H1 (cell line): ENCODE measurements around the gene DCDC1.

Experiments used
- CBX5 ChIP-seq: fragments of 300-800, 300-1000 bp; sonication (generic); IDR thresholded peaks from 2 replicates; pipeline ENCODE4 v1.7.1; 2016; ENCODE audit warnings: antibody characterized with exemption, low read length, low read depth
- EZH2 ChIP-seq: fragments of 200-600 bp; sonication (generic); IDR thresholded peaks from 2 replicates; pipeline ENCODE4 v1.7.1; 2012; ENCODE audit warnings: low read depth, mild to moderate bottlenecking, moderate library complexity, low read length, inconsistent platforms; ENCODE audit not compliant: severe bottlenecking
- JUN ChIP-seq: IDR thresholded peaks from 2 replicates; pipeline ENCODE4 v1.6.1; 2011; ENCODE audit warnings: low read depth, mild to moderate bottlenecking, improper control_type of control experiment, low read length
- JUND ChIP-seq: IDR thresholded peaks from 2 replicates; pipeline ENCODE4 v1.6.1; 2011; ENCODE audit warnings: mild to moderate bottlenecking, improper control_type of control experiment, low read length
- POLR2A ChIP-seq, 2 experiments: IDR thresholded peaks; 1 replicate in 1 of 2; 2 replicates in 1 of 2; pipeline ENCODE4 v1.6.1; 2011; ENCODE audit warnings: low read depth in 2 of 2, low read length in 2 of 2, mild to moderate bottlenecking in 2 of 2; ENCODE audit errors: control extremely low read depth in 1 of 2
- POLR2AphosphoS5 ChIP-seq: IDR thresholded peaks from 2 replicates; pipeline ENCODE4 v1.6.1; 2011; ENCODE audit warnings: low read depth, low read length
- RBBP5 ChIP-seq: IDR thresholded peaks from 2 replicates; pipeline ENCODE4 v1.7.1; 2012; ENCODE audit warnings: low read depth, mild to moderate bottlenecking, inconsistent platforms, low read length, moderate library complexity, borderline replicate concordance
- RFX5 ChIP-seq: IDR thresholded peaks from 2 replicates; pipeline ENCODE4 v1.6.1; 2011; ENCODE audit warnings: low read depth, low read length, improper control_type of control experiment, borderline replicate concordance
- SIN3A ChIP-seq, 2 experiments: IDR thresholded peaks in 1 of 2; conservative IDR thresholded peaks in 1 of 2; 2 replicates each; pipeline ENCODE4 v1.6.1; 2011 to 2012; ENCODE audit warnings: low read length in 2 of 2, improper control_type of control experiment in 1 of 2, low read depth in 1 of 2, mild to moderate bottlenecking in 1 of 2
- TAF1 ChIP-seq: IDR thresholded peaks from 2 replicates; pipeline ENCODE4 v1.6.1; 2011; ENCODE audit warnings: mild to moderate bottlenecking, low read depth, low read length
- TF ChIP-seq, protein P1 (sequence below), 3 experiments: IDR thresholded peaks; 1 replicate in 2 of 3; 2 replicates in 1 of 3; pipeline versions ENCODE4 v1.5.1 to v1.6.1; 2011; ENCODE audit warnings: low read length in 3 of 3, mild to moderate bottlenecking in 3 of 3, inconsistent platforms in 2 of 3, low read depth in 1 of 3, moderate library complexity in 1 of 3; ENCODE audit not compliant: insufficient read depth in 1 of 3; ENCODE audit errors: control extremely low read depth in 1 of 3

DNA sequence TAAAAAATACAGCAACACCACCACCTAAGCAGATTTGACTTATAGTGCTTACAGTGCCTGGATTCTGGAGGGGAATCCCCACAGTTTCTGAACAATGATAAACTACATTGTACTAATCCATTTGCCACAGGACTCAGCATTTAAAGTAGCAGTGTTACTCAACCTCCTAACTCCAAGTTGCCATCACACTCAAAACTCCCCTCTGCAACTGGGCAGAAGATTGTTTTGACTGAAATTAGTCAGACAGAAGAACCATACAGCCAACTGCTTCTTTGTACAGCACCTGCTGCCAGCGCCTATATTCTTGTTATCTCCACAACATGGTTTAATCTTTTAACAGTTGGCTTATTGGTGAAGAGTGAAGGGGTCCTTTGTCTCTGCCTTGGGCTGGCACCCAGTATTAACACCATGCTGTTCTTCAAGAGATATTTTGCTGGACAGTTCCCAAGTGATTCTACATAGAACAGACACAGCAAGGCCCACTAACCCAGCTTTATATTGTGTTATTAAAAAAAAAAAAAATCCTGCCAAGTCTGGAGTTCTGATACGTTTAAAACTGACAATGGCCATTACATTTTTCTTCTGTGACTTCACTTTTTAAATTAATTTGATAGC lies 273.2 kb downstream of the DCDC1 start:
- TF ChIP-seq JUN (no peak), POLR2A (IDR thresholded peaks at IDR 0.05; ENCODE audit: control extremely low read depth in 1 of 2, low read depth in 2 of 2, low read length in 2 of 2) (no peak), POLR2AphosphoS5 (no peak), RFX5 (no peak), TAF1 (no peak), CBX5 (no peak), SIN3A (conservative IDR thresholded peaks at IDR 0.05 in 1 of 2, IDR thresholded peaks at IDR 0.05 in 1 of 2; ENCODE audit: low read depth in 1 of 2, low read length in 2 of 2) (no peak), EZH2 (no peak), JUND (no peak), RBBP5 (no peak)
- TF ChIP-seq, protein P1, sequence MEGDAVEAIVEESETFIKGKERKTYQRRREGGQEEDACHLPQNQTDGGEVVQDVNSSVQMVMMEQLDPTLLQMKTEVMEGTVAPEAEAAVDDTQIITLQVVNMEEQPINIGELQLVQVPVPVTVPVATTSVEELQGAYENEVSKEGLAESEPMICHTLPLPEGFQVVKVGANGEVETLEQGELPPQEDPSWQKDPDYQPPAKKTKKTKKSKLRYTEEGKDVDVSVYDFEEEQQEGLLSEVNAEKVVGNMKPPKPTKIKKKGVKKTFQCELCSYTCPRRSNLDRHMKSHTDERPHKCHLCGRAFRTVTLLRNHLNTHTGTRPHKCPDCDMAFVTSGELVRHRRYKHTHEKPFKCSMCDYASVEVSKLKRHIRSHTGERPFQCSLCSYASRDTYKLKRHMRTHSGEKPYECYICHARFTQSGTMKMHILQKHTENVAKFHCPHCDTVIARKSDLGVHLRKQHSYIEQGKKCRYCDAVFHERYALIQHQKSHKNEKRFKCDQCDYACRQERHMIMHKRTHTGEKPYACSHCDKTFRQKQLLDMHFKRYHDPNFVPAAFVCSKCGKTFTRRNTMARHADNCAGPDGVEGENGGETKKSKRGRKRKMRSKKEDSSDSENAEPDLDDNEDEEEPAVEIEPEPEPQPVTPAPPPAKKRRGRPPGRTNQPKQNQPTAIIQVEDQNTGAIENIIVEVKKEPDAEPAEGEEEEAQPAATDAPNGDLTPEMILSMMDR (IDR thresholded peaks at IDR 0.05; ENCODE audit: control extremely low read depth in 1 of 3, insufficient read depth in 1 of 3, low read depth in 1 of 3, low read length in 3 of 3): no peak
